HEK293T (cell line): ENCODE measurements around the gene CYB5D1.

Experiments
- CTCF ChIA-PET: fragments of 350-600 bp; formaldehyde crosslinking; extraction: SDS; loops from one replicate; lab custom pipeline; 2021; ENCODE audit warnings: antibody characterized with exemption, inconsistent platforms; lab: Yijun Ruan, JAX
- POLR2A ChIA-PET: fragments of 350-600 bp; formaldehyde crosslinking; extraction: SDS; loops from one replicate; lab custom pipeline; 2020; ENCODE audit warnings: antibody characterized with exemption, inconsistent platforms; lab: Yijun Ruan, JAX
- DNase-seq: peaks from one replicate; pipeline ENCODE4 v3.0.0; 2012; ENCODE audit warnings: mixed read lengths; ENCODE audit errors: extremely low spot score
- ARNT ChIP-seq: fragments of 450-650 bp; IDR thresholded peaks from 2 replicates; pipeline ENCODE4 v1.6.1; 2017; ENCODE audit warnings: mild to moderate bottlenecking
- BHLHE40 ChIP-seq: fragments of 450-650 bp; IDR thresholded peaks from 2 replicates; pipeline ENCODE4 v1.6.1; 2016; ENCODE audit warnings: mild to moderate bottlenecking, moderate library complexity, borderline replicate concordance
- CTBP1 ChIP-seq: fragments of 450-650 bp; IDR thresholded peaks from 2 replicates; pipeline ENCODE4 v1.6.1; 2016; ENCODE audit warnings: borderline replicate concordance
- ELF4 ChIP-seq: fragments of 450-650 bp; IDR thresholded peaks from 2 replicates; pipeline ENCODE4 v1.6.1; 2017; ENCODE audit warnings: antibody characterized with exemption
- FOXA1 ChIP-seq: fragments of 450-650 bp; IDR thresholded peaks from 2 replicates; pipeline ENCODE4 v1.6.1; 2016; ENCODE audit warnings: mild to moderate bottlenecking
- FOXK2 ChIP-seq: fragments of 450-650 bp; IDR thresholded peaks from 2 replicates; pipeline ENCODE4 v1.6.1; 2016; ENCODE audit warnings: mild to moderate bottlenecking
- FOXM1 ChIP-seq: fragments of 450-650 bp; IDR thresholded peaks from 2 replicates; pipeline ENCODE4 v1.6.1; 2017; ENCODE audit warnings: mild to moderate bottlenecking, borderline replicate concordance
- HDGF ChIP-seq: fragments of 450-650 bp; IDR thresholded peaks from 2 replicates; pipeline ENCODE4 v1.6.1; 2017; ENCODE audit warnings: antibody characterized with exemption, borderline replicate concordance
- L3MBTL2 ChIP-seq: fragments of 450-650 bp; conservative IDR thresholded peaks from 2 replicates; pipeline ENCODE4 v1.6.1; 2016; ENCODE audit warnings: mild to moderate bottlenecking
- LEF1 ChIP-seq: fragments of 450-650 bp; IDR thresholded peaks from 2 replicates; pipeline ENCODE4 v1.6.1; 2017; ENCODE audit warnings: mild to moderate bottlenecking, borderline replicate concordance
- NFRKB ChIP-seq: fragments of 450-650 bp; IDR thresholded peaks from 2 replicates; pipeline ENCODE4 v1.6.1; 2016; ENCODE audit warnings: mild to moderate bottlenecking, moderate library complexity
- SP1 ChIP-seq: fragments of 450-650 bp; IDR thresholded peaks from 2 replicates; pipeline ENCODE4 v1.6.1; 2017
- SUZ12 ChIP-seq: fragments of 450-650 bp; IDR thresholded peaks from 2 replicates; pipeline ENCODE4 v1.6.1; 2016; ENCODE audit warnings: mild to moderate bottlenecking
- TARDBP ChIP-seq: fragments of 450-650 bp; IDR thresholded peaks from 2 replicates; pipeline ENCODE4 v1.6.1; 2016
- ZNF384 ChIP-seq: fragments of 450-650 bp; IDR thresholded peaks from 2 replicates; pipeline ENCODE4 v1.6.1; 2016
- TF ChIP-seq, protein P1 (sequence below): fragments of 450-650 bp; IDR thresholded peaks from 2 replicates; pipeline ENCODE4 v1.6.1; 2016

The CYB5D1 gene

DNA sequence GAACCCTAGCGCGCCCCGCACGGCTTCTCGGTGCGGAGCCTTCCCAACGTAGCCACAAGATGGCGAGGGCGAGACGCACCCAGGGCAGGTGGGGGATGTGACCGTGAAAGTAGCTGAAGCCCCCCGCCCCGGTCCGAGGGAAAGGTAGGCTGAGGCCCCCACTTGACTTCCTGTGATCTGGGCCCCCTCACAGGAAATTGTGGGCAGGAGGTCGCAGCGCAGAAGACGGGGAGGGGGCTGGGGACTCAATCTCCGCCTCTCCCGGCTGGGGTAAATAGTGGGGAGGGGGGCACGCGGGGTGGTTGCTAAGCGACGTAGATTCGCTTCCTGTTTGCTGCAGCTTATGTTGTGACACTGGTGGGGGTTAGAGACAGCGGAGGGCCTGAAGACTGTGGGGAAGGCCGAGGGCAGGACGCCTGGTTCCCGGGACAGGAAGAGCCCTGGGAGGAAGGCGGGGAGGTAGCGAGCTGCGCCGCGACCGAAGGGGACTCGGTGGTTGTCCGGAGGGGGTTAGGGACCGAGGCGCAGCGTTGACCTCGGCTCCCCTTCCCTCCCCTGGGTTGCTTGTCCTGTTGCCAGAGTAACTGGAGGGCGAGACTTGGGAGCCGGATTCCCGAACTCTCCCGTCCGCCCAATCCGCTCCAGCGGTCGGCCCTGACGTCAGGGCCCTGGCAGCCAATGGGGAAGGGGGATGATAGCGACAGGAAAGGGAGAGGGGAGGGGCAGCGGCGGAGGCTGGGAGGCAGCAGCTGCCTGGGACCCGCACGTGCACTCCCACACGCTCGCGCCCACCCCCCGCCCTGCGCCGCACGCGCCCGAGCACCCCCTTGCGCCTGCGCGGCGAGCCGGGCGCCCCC is 22.6 kb upstream of the CYB5D1 start:
- CTCF ChIA-PET, result interaction anchor here (0.6 to 2.7 kb wide), 8 partner anchors 10 to 324 kb away, joined by 3 to 11 read pairs (median 3); partner anchors contain the start of gene NAA38
- DNase-seq, result peak; percentile 91
- POLR2A ChIA-PET, result interaction anchor here (1.4 to 3.7 kb wide), 4 partner anchors 10 to 92 kb away, joined by 5 to 18 read pairs (median 10); partner anchors contain the start of genes CYB5D1 and NAA38
- no peak for TF ChIP-seq FOXK2
- TF ChIP-seq HDGF, result peak; percentile 44; the same call in 1 of the 2 replicates
- peak; percentile 34; the same call in 1 of the 2 replicates for TF ChIP-seq L3MBTL2

DNA sequence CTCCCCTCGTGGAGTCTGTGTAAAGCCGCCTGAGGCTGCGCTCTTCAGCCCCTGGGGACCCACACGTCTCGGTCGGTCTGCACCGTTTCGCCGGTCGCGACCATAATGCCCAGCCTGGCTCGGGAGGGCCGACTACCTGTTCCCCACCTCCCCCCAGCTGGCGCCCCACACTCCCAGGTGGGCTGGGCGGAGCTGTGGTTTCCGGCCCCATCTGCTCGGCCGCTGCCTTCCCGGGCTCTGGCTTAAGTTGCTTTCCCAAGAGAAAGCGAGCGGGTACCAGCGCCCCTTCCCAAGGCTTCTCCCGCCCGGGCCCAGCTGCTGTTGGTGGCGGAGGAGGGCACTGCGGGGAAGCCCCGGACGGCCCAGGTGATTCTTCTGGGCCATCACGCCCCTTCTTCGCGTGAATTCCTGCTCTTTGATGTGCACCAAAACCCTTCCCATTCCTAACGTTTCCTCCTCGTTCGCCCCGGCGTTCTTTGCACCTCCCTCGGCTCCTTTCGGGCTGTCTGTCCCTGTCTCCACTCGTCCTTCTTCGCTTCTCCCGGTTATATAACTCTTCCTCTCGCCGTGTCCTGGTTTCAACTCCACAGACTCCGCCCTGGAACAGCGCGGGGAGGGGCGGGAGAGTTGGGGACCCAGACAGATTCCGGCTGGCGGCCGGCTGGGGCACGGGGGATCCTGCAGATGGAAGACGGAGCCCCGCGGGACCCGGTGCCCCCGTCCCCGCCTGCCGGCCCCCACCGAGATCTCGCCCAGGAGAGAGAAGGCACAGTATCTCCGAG is 21.8 kb upstream of the CYB5D1 start:
- CTCF ChIA-PET, result interaction anchor here (2.7 kb wide), 1 partner anchor 11 kb away, joined by 11 read pairs; no protein-coding TSS in a partner anchor
- TF ChIP-seq ELF4 (no peak), SP1 (no peak), FOXA1 (no peak), BHLHE40 (no peak), LEF1 (no peak), FOXM1 (no peak), ZNF384 (no peak), ARNT (no peak), TARDBP (no peak), CTBP1 (no peak), SUZ12 (no peak), HDGF (no peak), NFRKB (no peak), L3MBTL2 (no peak), FOXK2 (no peak)
- TF ChIP-seq, protein P1, sequence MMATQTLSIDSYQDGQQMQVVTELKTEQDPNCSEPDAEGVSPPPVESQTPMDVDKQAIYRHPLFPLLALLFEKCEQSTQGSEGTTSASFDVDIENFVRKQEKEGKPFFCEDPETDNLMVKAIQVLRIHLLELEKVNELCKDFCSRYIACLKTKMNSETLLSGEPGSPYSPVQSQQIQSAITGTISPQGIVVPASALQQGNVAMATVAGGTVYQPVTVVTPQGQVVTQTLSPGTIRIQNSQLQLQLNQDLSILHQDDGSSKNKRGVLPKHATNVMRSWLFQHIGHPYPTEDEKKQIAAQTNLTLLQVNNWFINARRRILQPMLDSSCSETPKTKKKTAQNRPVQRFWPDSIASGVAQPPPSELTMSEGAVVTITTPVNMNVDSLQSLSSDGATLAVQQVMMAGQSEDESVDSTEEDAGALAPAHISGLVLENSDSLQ, result no peak
- no peak for DNase-seq
- POLR2A ChIA-PET, result interaction anchor here (1.4 to 3.7 kb wide), 3 partner anchors 9 to 21 kb away, joined by 5 to 18 read pairs (median 13); partner anchors contain the start of genes CYB5D1 and NAA38

DNA sequence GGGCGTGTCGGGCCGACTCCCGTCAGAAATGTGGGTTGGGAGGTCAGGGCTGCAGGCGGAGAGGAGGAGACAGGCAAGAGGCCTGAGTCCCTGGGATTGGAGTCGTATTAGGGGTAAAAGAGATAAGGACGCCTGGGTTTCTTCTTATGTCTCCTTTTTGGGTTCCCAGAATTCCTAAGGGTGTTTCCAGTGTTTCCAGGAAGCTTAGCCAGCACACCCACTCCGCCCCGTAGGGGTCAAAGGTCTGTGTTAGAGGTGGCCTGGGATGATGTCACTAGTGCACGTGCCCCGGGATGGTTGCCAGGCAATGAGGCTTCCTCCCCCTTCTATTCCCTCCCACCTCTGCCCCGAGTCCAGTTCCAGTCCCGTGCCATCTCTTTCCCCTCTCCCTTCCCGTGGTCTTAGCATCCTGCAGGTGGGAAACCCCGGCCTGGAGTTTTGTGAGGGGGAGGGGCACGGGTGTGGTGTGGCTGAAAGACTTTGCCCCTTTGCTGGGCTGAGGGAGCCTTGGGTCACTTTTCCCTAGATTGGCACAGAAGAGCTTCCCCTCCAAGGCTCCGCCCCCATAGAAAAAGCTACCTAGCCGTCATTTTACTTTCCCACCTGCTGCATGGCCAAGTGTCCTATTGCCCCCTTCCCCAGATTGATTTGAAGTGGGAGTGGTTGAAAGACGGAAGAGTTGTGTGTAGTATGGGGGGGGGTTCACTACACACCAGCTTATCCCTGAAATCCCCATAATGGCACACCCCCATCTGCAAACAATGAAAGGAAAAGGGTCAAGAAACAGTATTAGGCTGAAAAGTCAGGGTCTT is 21.0 kb upstream of the CYB5D1 start:
- peak; percentile 99 for TF ChIP-seq FOXM1
- TF ChIP-seq ZNF384, result no peak
- TF ChIP-seq L3MBTL2, result peak; percentile 70
- TF ChIP-seq BHLHE40, result peak; percentile 77; the same call in 1 of the 2 replicates
- TF ChIP-seq SP1, result no peak
- TF ChIP-seq CTBP1, result peak; percentile 89
- TF ChIP-seq LEF1, result peak; percentile 87
- TF ChIP-seq, protein P1, result peak; percentile 45; the same call in 1 of the 2 replicates
- POLR2A ChIA-PET, result interaction anchor here (1.0 to 3.7 kb wide), 2 partner anchors 20 to 149 kb away, joined by 5 to 18 read pairs; partner anchors contain the start of genes CYB5D1, NAA38, TP53 and WRAP53
- peak; percentile 73 for DNase-seq
- CTCF ChIA-PET, result interaction anchor here (0.6 kb wide), 1 partner anchor 34 kb away, joined by 4 read pairs; no protein-coding TSS in a partner anchor

DNA sequence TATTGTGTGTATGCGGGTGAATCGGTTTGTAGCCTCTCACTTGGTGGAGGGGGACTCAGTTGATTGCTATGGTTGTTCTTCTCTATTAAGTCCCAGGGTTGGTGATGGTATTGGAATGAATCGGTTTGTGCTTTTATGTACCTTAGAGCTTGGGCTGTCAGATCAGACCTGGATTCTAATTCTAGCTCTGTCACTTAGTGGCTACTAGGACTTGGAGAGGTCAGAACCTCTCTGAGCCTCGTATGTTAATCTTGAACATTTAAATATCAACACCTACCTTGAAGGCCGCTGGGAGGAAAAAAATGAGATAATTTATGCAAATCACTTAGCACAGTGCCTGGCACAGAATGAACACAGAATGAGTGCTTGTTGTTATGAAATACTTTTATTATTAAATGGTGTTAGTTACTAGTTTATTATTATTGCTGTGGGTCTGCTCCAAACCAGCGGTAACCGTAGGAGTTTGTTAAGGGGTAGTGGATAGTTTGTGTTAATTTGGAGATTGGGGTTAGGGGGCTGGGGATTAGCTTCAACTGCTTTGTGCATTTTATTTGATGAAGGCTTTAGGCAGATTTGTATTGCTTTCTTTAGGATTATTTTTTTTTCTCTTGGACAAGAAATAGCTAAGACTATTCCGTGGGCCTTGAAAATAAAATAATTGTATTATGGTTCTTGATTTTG is 20.3 kb upstream of the CYB5D1 start:
- ChIA-PET POLR2A (interaction anchor here (0.6 to 3.7 kb wide), 3 partner anchors 20 to 150 kb away, joined by 3 to 18 read pairs (median 5); partner anchors contain the start of genes CNTROB, CYB5D1, NAA38 and TP53), CTCF (interaction anchor here (0.6 to 1.8 kb wide), 2 partner anchors 19 to 173 kb away, joined by 3 to 5 read pairs; no protein-coding TSS in a partner anchor)
- no peak for TF ChIP-seq SP1
- no peak for TF ChIP-seq TARDBP
- TF ChIP-seq, protein P1, result no peak
- no peak for TF ChIP-seq FOXK2
- TF ChIP-seq FOXM1, result no peak
- TF ChIP-seq ELF4, result no peak
- TF ChIP-seq CTBP1, result no peak
- no peak for DNase-seq
